RPMI8226 (cell line): ENCODE measurements around the gene ITK.

ENCODE experiments used
- DNase-seq: peaks from one replicate; pipeline ENCODE4 v3.0.0-alpha.2; 2015

Gene ITK

GRCh38 chr5:157248821-157249470, 68.3 kb downstream of the ITK start:
- DNase-seq, result no peak

DNA sequence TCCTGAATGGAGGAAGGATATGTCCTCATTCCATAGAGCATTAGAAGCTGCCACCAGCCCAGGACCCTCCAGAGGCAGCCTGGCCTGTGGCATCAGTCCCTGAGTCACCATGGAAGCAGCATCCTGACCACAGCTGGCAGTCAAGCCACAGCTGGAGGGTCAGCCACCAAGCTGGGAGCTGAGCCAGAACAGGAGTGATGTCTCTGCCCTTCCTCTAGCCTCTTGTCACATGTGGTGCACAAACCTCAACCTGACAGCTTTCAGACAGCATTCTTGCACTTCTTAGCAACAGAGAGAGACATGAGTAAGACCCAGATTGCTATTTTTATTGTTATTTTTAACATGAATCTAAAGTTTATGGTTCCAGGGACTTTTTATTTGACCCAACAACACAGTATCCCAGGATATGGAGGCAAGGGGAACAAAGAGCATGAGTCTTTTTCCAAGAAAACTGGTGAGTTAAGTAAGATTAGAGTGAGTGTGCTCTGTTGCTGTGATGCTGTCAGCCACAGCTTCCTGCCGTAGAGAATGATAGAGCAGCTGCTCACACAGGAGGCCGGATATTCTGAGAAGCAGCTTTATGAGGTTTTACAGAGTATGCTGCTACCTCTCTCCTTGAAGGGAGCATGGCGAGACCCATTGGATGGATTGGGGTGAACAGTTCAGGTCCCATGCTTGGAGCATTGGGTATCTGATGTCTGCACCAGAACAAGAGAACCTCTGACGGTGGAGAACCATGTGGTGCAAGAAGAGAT, 72.2 kb downstream of the ITK start:
- DNase-seq, result peak; percentile 90

GRCh38 chr5:157253547-157253946, 72.9 kb downstream of the ITK start:
- peak; percentile 54 for DNase-seq

GRCh38 chr5:157258450-157258849, 77.8 kb downstream of the ITK start:
- DNase-seq, result no peak

GRCh38 chr5:157259699-157260098, 79.1 kb downstream of the ITK start:
- no peak for DNase-seq

DNA sequence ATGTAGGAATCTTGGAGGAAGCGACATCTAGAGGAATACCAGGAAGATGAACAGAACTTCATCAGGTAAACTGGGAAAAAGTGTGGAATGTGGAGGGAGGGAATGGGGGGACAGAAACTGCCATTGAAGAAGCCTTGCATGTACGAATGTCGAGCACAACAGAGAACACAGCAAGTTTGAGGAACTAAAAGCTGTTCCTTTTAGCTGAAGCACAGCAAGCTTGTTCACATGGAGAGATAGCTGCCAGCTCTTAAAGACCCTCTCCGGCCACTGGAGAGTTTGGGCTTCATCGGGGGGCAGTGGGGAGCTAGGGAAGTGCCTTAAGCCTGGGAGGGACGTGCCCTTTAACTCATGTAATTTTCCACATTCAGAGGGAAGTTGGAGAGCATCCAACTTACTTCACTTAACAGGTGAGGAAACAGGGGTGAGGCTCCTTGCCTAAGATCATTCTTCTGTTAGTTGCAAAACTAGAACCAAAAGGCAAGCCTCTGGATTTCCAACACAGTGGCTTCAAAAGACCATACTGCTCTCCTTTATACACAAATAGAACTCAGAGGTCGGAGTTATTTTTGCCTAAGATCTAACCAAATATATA, 83.0 kb downstream of the ITK start:
- peak; percentile 73 for DNase-seq

- peak; percentile 84 for DNase-seq
Observed at GRCh38 chr5:157265714-157266285, 85.2 kb downstream of the ITK start, which contains the start of gene CYFIP2. Gene CYFIP2 (plus strand): TSS chr5:157266123. CDS start chr5:157285362, 19,239 bp downstream.

- DNase-seq, result peak; percentile 76
Observed at GRCh38 chr5:157266286-157267007, 85.8 kb downstream of the ITK start.

- no peak for DNase-seq
Observed at GRCh38 chr5:157267025-157267424, 86.4 kb downstream of the ITK start.

DNA sequence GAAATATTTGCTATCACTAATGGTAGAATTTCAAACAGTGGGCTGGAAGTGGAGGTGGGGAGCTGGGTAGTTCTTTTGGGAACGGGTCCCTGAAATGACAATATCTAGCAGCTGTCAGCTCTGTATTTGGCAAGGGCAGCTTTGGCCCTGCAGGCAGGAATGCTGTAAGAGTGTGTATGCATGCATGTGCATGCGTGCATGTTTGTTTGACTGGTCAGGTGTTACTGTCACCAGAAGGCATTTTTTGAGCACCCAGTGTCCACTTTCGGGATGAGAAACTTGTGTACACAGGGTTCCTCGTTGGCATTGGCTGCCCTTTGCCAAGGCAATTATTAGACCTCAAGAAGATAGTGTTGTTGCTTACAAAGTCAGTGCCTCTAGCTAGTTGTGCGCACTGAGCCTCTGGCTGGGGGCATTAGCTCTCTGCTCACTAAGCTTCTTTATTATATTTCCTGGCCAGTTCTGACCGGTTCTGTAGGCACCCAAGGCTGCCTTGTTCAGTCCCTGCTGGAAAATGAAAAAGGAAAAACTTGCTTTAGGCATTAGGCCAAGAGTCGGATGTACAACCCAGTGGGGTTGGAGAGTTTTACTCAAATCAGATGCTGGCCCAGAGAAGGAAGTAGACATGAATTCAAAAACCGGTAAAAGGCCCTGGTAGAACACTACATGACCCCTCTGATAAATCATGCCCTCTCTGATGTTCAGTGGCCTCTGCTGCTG, 87.3 kb downstream of the ITK start:
- DNase-seq, result peak; percentile 49

DNA sequence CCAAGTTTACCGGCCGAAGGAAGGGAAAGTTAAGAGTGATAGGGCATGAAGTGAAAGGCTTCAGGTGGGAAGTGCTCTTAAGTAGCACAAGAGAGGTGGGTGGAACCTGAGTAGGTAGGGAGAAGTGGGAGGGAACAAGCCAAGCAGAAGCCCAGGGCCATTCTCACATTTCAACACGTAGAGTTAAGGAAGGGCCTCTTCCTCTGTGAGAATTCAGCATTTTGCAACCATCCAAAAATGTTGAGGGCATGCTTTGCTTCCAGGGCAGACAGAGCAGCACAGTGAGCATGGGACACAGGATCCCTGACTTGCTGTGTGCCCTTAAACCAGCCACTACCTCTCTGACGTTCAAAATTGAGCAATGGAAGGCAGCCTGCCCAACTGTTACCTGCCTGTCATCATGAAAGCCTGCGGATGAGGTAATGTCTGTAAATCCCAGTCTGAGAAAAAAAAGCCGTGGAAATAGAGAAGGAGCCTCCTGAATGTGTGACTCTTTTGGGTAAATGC, 88.6 kb downstream of the ITK start:
- DNase-seq, result peak; percentile 33

DNA sequence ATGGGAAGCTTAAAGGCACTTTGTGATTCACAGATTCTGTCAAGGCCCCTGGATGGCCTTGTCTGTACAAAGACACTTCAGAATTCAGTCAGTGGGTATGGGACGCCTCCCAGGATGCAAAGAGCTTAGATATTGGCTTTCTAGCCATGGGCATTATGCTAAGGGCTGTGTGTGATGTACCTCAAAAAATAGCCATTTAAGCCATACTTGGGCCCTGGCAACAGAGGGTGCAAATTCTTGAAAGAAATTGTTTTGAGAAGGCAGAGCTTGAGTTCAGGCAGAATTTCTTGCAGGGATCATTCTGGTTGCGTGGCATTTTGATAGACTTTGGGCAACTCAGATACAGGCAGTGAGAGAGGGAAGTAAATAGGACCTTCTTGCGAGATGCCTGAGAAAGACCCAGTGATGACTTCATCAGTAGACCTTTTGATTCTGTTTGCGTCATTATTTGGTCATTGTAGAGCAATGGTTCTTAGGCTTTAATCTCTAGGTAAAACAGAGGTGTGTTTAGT, 89.2 kb downstream of the ITK start:
- DNase-seq, result no peak

- DNase-seq, result no peak
Observed at GRCh38 chr5:157270771-157271170, 90.1 kb downstream of the ITK start.

GRCh38 chr5:157271740-157272271, 91.2 kb downstream of the ITK start:
- peak; percentile 95 for DNase-seq

GRCh38 chr5:157273131-157273556, 92.5 kb downstream of the ITK start:
- DNase-seq, result peak; percentile 66

GRCh38 chr5:157275403-157275802, 94.8 kb downstream of the ITK start:
- no peak for DNase-seq

- DNase-seq, result no peak
Observed at GRCh38 chr5:157278319-157279037, 97.8 kb downstream of the ITK start.

GRCh38 chr5:157279605-157280239, 99.1 kb downstream of the ITK start:
- DNase-seq, result no peak

DNA sequence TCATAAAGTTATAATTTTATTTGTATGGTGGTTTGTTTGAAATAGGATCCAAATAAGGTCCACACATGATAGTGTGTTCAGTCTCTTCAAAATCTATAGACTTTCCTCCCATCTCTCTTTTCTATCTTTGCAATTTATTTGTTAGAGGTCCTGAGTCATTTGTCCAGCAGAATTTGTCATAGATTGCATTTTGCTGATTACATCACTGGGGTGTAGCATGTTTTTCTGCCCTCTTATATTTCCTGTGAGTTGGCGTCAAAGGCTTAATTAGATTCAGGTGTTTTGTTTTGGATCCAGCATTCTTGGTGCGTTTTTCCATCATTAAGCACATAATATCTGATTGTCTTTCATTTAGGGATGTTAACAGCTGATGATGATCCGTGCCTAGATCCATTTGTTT, 100.3 kb downstream of the ITK start:
- no peak for DNase-seq

DNA sequence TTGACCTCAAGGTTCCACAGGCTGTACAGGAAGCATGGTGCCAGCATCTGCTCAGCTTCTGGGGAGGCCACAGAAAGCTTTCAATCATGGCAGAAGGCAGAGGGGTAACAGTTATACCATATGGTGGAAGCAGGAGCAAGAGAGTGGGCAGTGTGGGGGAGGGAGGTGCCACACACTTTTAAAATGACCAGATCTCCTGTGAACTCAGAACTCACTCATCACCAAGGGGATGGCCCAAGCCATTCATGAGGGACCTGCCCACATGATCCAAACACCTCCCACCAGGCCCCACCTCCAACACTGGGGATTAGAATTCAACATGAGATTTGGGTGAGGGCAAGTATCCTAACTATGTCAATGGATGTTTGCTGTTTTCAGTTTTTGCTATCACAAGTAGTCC, 101.5 kb downstream of the ITK start:
- DNase-seq, result no peak
